ENCODE data around the gene HMX2.

Gene HMX2

DNA sequence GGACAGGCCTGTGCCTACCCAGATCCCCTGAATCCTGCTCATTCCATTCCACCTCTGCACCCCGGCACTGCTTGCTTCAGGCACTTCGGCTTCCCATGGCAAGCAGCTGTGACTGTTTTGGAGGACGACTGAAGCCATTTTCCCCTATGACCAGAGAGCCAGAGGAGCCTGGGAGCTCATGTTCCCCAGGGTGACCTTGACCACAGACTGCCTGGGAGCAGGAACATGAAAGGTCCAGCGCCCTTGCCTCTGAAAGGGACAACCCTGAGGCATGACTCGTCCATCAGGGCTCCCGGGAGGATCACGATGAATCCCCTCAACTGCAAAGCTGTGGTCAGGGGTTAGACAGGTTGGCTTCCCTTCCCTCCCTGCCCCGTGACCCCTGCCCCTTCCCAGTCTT is 28.9 kb upstream of the HMX2 start:
- no peak overlapping the region for H3K27ac ChIP-seq

DNA sequence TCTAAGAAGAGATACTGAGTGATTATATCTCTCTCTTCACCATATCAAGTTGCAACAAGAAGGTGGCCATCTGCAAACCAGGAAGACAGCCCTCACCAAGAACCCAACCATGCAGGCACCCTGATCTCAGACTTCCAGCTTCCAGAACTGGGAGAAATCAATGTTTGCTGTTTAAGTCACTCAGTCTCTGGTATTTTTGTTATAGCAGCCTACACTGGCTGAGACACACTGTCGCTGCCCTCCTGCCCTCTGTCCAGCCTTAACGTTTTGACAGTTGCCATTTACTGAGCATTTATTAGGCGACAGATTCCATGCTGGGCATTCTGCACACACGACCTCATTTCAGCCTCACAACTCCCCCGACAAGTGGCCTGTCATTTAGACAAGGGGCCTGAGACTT is 21.7 kb upstream of the HMX2 start:
- TF ChIP-seq CTCF (conservative IDR thresholded peaks at IDR 0.05), result no peak
- no peak overlapping the region for H3K27ac ChIP-seq

More for the DNA sequence above, 28.9 kb upstream of the HMX2 start:
- TF ChIP-seq CTCF (conservative IDR thresholded peaks at IDR 0.05), result no peak

- TF ChIP-seq CTCF (conservative IDR thresholded peaks at IDR 0.05), result no peak
- no peak overlapping the region for H3K27ac ChIP-seq
Observed at GRCh38 chr10:123129618-123130271, 18.2 kb upstream of the HMX2 start.

DNA sequence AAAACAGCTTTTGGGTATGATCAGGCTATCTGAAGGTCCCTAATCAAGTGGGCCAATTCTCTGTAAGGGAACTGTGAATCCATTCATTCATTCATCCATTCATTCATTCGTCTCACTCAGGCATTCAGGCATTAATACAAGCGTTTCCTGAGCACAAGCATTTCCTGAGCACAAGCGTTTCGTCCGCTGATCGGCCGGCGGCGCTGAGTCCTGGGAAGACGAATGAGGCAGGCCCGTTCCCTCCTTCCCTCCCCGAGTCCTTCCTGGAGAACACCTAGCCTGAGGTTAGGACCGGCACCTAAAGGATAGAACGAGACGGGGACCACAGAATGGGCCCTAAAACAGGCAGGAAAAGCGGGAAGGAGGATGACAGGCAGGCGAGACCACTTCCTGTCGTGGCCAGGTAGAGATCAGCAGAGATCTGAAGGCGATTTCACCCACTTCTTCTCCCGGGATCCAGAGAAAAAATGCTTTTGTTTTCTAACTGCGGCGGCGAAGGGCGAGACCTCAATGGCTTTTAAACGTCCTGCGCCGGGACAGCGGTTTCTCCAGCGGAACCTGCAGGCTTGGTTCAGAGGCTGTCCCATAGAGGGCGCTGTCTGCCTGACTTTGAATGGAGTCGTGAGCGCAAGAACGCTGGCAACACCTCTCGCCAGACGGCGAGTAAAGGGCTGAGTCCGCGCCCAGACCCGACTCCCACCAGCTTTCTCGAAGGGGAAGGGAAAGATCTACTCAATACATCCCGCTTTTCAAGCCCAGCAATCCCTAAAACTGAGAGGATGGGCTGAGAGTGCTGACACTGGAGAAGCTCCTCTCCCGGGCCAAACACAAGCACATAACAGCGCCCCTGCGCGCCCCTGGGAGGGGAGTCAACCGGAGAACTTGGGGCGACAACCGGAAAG is 15.1 kb upstream of the HMX2 start:
- TF ChIP-seq CTCF (conservative IDR thresholded peaks at IDR 0.05), result peak; percentile 84
- no peak overlapping the region for H3K27ac ChIP-seq

- no peak for TF ChIP-seq CTCF (conservative IDR thresholded peaks at IDR 0.05)
Observed at GRCh38 chr10:123133541-123134342, 14.2 kb upstream of the HMX2 start.

DNA sequence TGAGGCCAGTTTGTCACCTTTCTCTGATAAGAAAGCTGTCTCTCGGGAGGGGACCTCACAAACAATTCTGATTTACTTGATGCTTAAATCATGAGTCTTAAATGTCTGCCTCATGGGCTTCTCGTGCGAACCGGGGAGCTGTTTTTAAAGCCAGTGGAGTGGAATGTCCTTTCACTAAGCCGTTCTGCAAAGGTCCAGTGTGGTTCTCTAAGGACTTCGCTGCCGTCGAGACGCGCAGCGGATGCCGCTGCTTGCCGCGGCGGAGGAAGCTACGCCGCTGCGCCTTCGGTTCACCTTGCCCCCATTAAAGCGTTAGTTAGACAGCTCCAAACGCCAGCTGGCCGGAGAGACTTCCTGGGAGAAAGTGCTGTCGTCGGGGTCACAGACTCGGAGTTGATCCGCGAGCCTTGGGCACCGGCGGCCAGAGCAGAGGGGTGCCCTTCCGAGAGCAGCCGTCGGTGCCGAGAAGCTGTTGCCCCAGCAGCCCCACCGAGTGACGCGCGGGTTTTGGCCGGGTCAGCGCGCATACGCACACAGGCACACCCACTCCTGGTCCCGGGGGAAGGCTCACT is 13.5 kb upstream of the HMX2 start:
- H3K27ac ChIP-seq, result no peak overlapping the region
- no peak for TF ChIP-seq CTCF (conservative IDR thresholded peaks at IDR 0.05)

More at GRCh38 chr10:123133541-123134342, 14.2 kb upstream of the HMX2 start:
- no peak overlapping the region for H3K27ac ChIP-seq

Data from VCaP (cell line).